GM18520 (cell line): Measurements from ENCODE around the gene PTPN13.

Experiments
- ATAC-seq: cut with Tn5 transposase; IDR thresholded peaks from one replicate; pipeline ENCODE4 v1.9.1; 2021; ENCODE audit not compliant: unreplicated experiment

The PTPN13 gene

DNA sequence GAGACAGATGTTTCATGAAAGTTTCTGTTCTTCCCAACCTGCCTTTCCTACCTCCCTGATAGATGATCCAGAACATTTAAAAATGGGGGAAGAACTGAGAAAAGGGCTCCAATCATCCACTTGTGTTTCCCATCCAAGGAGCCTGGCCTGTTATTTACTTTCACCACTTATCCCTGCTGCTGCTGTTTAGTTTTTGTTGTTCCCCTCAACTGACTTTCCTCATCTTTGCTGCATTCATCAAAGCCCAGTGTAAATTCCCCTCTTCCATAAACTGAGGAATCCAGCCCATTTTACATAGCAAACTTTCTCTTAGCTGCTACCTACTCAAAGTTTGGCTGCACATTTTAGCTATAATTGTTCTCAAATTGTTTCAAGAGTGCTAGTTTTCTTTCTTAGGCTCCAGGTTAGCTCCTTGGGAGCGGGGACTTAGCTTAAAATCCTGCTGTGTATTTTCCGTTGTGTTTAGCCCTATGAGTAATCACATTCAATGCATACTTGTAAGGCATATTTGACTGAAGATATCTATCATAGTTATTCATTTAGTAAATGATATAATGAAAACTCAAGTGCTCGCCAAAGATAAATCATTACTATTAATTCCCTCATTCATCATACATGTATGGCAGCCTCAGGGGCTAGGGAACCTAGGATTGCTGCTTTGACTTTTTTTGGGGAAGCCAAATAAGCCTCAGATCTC is 1.4 kb upstream of the PTPN13 start:
- ATAC-seq, result no peak

- no peak for ATAC-seq
These were observed 677 bp downstream of the PTPN13 start for GRCh38 chr4:86594559-86595425.

DNA sequence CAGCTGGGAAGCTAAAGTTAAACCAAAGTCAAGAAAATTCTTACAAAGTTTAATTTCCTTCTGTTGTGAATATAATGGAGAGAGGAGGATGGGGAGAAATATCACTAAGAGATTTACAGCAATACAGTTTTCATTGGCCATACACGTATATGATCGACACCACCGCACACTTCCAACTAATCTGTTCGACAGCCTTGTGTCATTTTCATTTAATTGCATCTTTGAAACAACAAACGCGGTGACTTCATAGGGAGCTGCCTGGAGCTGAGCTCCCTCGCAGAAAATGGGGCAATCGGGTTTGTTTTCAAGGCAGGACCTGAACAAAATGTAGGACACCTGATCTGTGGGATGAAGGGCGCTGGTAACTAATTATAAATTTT is 1.3 kb downstream of the PTPN13 start:
- ATAC-seq, result no peak

DNA sequence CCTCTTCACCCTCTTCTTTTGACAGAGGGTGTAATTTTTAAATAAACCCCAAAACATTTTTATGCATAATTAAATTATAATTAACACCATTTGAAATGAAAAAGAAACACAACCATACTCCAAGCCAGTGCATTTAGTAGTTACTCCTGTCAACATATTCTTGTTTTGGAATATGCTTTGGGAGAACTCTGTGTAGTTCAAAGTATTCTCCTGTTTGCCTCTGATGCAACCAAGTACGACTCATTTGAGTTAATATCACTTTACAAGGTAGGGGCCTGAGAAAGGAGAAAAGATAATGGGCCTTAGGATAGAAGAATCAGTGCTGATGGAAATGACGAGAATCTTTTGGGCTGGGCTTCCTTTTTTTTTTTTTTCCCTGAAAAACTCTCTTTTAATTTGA is 2.7 kb downstream of the PTPN13 start:
- ATAC-seq, result no peak

DNA sequence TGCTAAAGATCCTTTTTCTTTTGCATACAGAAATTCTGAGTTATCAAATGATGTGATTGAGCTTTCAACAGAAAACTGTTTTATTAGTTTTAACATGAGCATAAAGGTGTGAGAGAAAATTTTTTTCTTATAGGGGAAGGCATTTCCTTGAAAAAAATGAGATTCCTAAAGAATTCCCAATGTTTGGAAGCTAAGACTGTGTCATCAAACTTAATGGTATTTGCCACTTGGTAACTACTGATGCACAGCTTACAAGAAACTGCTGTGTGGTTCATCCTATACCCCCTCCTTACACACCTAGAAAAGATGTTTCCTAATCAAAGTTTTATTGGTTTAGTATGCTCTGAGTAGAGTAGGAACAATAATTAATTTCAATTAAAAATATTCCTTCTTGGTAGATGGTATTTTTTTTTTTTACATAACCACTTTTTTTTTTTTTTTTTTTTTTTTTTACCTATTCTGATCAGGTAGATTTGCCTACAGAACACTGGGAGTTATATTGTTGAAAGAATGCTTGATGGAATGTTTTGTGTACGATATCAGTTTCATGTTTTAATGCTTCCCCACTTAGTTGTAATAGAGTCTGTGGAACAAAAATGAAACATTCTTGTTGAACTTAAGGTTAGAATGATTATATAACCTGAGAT is 6.0 kb downstream of the PTPN13 start:
- ATAC-seq, result no peak

DNA sequence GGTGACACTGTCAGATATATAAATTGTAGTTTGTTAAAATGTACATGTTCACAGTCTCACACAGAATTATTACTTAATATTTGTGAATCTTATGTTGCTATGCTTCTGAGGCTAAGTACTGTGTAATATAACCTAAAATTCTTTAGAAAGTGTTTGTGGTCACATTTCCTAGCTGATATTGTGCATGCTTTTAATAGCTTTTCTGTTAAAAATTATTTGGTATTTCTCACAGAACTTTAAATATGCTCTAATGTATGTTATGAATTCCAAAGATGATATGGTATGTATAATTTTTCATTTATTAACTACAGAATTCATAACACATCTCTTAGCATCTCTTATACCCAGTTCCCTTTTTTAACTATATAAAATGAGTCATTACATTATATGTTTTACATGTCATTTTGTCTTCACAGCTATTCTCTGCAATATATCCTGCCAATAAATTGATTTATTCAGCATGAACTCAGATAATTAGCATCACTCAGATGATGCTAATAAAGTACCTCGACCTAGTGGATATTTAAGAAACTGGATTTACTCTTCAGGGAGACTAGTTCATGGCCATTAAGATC is 9.3 kb downstream of the PTPN13 start:
- no peak for ATAC-seq

DNA sequence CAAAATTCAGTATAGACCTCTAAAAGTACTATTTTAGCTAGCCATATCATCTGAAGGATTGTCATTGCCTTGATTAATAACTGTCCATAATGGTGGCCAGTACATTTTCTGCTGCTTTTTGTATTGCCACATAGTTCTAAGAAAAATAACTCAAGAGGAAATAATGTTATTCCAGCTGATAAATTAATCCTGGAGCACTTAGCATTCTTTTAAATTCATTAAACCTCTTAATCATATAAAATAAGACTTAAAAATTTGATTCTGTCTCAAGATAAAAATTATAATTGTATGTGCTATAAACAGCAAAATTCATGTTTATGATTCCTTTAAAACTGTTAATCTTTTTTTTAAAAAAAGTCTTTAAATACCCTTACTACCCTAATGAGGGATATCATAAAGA is 12.7 kb downstream of the PTPN13 start:
- ATAC-seq, result no peak

DNA sequence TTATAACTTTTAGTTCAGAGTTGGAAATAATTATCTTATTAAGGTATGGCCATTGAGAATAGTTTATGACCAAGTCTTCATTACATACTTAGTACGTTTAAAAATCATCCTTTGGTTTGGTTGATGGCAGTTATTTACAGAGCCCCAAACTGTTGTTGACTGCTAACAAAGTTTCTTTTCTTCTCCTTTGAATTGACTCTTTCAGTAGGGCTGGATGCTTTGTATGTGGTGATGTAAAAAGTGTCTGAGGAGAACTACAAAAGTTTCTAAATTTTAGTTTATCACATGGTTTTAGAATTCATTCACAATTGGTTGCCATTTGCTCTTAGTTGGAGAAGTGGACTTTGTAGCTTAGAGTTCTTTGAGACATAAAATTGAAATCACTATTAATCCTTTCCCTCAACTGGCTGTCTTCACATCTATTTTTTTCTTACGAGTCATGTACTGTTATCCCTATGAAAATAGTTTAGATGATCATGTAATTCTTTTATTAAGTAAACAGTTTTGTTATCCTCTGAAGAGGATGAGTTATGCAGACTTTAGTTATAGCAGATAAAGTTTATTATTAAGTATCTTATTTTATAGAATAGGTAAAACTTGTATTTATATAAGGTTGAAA is 14.8 kb downstream of the PTPN13 start:
- ATAC-seq, result no peak

DNA sequence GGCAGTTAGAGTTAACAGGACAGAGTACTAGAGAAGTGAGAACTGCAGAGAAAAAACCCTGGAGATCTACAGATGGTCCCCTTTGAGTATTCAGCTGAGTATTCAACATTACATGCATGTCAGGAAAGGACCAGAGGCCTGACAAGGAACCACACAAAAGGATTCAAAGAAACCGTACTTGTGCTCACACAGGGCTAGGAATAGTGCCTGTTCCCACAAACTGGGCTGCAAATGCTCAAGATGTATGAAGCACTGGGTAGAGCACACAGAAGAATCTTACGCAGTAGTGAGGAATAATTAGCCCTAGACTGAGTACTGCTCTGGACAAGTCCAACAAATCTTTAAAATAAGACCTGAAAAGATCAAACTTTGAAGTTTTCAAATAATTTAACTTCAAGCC is 17.6 kb downstream of the PTPN13 start:
- ATAC-seq, result no peak

DNA sequence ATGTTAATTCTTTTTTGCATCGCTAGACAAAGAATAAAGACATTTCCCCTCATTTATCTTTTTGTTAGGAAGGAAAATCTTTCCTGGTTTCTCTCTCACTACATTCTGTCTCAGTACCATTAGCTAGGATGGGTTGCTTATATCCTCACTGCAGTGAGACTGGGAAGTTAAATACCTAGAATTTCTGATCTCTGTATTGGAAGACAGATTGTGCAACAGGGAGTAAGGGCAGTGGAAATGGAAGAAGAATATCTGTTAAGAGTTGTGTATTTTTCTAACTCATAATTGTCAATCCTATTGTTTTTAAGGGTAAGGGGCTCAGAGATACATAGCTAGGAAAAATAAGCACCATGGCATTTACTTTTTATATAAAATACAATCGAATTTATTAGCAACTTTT is 19.6 kb downstream of the PTPN13 start:
- no peak for ATAC-seq

DNA sequence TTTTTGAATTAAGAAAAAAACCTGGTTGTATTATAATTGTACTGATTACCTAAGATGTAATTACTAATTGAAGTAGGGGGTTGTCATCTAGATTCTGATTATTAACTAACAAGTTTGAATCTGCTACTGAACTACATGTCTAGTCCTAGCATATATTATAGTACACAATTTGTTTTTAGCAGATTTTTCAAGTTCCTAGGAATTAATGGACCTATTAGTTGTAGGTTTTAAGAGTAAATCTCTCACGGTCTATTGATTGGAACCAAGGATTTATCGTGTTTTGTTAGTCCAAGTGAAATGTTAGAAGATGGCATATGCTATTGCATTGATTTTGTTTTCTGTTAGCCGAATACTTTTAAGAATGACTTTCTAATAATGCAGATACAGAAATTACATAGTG is 20.8 kb downstream of the PTPN13 start:
- ATAC-seq, result no peak

DNA sequence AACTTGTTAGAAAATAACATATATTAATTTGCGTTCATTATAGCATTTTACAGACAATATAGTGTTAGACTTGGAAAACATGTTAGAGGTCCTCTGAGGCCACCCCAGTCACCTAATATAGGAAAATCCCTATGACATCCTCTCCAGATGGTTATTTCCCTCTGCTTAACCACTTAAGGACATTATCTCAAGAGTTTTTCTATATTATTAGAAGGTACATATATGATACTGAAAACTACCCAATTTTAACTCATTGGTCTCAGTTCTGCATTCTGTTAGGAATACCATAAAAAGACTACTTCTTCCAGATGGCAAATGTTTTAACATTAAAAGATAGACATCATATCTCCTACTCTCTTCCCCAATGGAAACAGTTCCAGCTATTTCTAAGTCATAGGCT is 21.4 kb downstream of the PTPN13 start:
- no peak for ATAC-seq

- ATAC-seq, result no peak
These were observed 25.5 kb downstream of the PTPN13 start for GRCh38 chr4:86619656-86620055.

DNA sequence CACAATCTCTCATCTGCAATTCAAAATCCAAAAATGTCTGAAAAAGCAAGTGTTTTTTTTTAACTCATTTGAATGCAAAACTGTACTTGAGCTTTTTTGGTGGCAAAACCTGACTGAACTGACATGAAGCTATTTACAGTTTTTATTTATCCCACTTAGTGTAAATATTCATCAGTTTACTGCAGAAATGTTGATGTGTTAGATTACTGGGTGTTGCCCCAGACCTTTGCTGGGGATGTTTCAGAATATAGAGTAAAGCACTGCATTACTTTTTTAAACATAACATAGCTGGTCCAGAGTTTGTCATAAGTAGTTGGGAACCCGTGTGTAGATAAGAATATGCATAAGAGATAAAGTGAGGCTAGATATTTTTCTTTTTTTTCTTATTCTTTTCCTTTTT is 27.3 kb downstream of the PTPN13 start:
- no peak for ATAC-seq

DNA sequence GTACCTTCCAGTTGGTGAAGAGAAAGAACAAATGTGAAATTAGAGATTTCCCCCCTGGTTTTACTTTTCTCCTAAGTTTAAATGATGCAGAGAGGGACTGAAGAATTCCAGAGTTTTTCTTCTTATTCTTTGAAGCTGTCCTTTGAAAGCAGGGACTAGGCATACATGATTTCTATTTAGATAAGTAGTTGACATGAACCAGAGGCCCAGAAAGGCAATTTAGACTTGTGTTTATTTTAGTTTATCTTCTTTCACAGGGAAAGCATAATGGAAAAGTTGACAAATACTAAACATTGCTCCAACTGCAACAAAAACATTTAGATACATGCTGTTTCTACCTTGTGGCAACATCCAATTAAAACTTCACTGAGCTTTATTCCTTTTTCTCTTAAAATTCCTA is 32.0 kb downstream of the PTPN13 start:
- ATAC-seq, result no peak

GRCh38 chr4:86627462-86628135 is 33.5 kb downstream of the PTPN13 start:
- no peak for ATAC-seq

- no peak for ATAC-seq
These were observed 36.5 kb downstream of the PTPN13 start for GRCh38 chr4:86630629-86631028.

- ATAC-seq, result no peak
These were observed 37.1 kb downstream of the PTPN13 start for GRCh38 chr4:86631166-86631565.

- no peak for ATAC-seq
These were observed 39.7 kb downstream of the PTPN13 start for GRCh38 chr4:86633854-86634253.

GRCh38 chr4:86640469-86640868 is 46.4 kb downstream of the PTPN13 start:
- no peak for ATAC-seq
